HG03095 (cell line): Measurements from ENCODE around the gene PCDHA1.
"Not testable (repeated sequence)": the region's sequence is repeated elsewhere in the genome, so short reads cannot be mapped to it uniquely, and the experiment has no call there.

Experiments used
- ATAC-seq: cut with Tn5 transposase; IDR thresholded peaks from one replicate; pipeline ENCODE4 v1.9.1; 2021; ENCODE audit warnings: moderate library complexity; ENCODE audit not compliant: unreplicated experiment

The PCDHA1 gene

DNA sequence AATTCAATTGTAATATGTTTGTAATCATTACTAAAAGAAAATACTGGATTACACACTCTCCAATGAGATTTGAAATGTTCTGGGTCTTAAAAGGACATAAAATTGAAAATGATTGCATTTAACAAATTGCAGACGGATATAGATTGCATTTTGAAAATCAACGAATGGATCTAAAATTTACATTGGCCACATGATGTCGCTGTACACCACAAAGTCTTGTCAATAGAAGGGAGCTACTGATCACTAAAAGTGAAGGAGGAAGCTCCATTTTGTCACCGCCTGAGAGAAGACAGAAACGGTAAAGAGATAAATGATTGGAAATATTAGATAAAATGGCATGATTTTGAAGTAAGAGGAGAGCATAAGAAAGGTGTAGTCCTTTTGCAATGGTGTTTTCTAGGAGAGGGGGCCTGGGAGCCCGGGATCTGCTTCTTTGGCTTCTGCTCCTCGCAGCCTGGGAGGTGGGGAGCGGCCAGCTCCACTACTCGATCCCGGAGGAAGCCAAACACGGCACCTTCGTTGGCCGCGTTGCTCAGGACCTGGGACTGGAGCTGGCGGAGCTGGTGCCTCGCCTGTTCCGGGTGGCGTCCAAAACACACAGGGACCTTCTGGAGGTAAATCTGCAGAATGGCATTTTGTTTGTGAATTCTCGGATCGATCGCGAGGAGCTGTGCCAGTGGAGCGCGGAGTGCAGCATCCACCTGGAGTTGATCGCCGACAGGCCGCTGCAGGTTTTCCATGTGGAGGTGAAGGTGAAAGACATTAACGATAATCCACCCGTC, at the start of gene PCDHA1:
TSS of gene PCDHA1 (plus strand) at position 236 of the 782 bp plus-strand sequence.
- no peak for ATAC-seq

DNA sequence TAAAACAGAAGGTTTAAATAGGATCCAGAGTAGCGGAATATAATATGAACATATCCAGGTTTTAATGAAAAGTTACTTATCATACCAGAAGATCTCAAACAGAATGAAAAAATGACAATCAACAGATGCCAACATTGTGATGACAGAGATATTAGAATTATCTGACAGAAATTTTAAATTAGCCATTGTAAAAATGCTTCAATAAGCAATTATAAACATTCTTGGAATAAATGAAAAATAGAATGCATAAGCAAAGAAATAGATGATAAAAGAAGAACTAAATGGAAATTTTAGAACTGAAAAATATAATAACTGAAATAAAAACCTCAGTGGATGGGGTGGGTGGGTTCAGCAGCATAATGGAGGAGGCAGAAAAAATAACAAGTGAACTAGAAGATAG, 48.5 kb upstream of the PCDHA1 start:
- no peak for ATAC-seq

DNA sequence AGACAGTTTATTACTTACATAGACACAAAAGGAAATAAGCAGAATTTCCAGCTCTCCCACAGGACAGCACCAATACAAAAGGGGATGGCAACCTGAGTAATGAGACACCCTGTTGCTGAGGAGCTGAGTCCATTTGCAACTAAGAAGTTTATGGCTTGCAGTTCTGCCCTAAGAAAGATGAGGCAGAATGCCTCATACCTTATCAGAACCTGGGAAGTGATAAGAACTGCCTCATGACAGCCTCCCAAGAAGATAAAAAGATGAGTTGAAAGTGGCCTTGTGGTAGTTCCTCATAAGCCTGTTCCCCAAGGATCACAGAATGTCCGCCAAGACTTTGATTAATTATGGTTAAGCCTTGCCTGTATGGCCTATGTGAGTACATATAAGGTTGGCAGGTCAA, 44.0 kb upstream of the PCDHA1 start:
- no peak for ATAC-seq

DNA sequence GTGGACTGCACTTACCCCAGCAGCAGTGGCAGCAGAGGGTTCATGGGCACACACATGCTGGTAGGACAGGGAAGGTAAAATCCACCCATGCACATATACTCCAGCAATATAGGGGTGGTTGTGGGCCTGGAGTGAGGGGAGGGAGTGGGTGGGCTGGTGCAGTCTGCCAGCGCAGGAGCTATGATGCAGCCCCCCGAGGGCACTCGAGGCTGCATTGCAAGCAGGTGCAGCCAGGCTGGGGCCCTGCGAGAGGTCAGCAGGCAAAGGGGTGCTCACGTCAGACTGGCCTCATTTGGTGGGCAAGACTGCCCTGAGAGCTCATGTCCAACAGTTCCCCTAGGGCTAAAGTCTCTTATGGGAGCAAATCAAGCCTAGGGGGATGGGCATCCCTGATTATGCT, 32.4 kb upstream of the PCDHA1 start:
- ATAC-seq, result no peak

DNA sequence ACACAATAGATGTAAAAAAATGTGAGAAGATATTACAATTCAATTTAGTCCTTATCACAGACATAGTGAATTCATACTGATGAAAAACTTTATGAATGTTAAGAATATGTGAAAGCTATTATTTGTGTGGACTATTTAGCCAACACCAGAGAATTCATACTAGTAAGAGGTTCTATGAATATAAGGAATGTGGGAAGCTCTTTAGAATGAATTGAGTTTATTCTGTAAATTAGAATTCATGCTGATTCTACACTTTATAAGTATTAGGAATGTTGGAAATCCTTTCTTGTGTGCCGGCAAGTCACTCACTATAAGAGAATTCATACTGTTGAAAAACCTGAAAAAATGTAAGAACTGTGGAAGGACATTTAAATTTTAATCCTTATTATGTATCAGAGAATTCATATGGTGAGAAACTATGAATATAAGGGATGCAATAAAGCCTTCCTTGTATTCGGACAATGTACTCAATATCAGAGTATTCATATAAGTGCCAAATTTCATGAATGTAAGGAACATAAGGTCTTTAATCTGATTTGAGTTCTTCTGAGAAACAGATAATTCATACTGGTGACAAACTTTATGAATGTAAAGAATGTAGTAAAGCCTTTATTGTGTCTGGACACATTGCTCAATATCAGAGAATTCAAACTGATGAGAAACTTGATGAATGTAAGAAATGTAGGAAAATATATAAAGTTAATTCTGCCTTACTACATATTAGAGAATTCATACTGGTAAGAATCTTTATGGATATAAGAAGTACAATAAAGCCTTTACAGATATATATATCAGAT, 21.6 kb upstream of the PCDHA1 start:
- ATAC-seq, result no peak

DNA sequence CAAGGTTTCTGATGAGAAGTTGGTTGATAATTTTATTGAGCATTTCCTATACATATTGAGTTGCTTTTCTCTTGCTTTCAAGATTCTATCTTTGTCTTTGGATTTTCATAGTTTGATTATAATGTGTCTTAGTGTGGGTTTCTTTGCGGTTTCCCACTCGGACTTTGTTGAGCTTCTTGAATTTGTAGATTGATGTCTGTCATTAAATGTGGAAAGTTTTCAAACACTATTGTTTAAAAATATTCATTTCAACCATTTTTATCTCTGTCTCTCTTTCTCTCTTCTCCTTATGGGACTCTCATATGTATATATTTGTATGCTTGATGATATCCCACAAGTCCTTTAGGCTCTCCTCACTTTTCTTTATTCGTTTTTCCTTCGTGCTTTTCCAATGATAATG, 18.5 kb upstream of the PCDHA1 start:
- ATAC-seq, result no peak

DNA sequence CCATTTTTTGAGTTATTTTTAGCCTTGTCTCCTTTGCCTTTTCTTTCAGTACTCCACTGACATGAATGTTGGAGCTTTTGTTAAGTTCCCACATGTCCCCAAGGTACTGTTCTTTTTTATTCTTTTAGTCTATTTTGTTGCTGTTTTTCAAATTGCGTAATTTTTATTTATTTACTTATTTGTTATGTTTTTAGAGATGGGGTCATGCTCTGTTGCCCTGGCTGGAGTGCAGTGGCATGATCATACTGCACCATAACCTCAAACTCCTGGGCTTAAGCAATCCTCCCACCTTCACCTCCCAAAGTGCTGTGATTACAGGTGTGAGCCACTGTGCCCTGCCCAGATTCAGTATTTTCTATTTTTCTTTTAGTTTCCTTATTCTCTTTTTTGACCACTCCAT, 5.4 kb upstream of the PCDHA1 start:
- ATAC-seq, result no peak

DNA sequence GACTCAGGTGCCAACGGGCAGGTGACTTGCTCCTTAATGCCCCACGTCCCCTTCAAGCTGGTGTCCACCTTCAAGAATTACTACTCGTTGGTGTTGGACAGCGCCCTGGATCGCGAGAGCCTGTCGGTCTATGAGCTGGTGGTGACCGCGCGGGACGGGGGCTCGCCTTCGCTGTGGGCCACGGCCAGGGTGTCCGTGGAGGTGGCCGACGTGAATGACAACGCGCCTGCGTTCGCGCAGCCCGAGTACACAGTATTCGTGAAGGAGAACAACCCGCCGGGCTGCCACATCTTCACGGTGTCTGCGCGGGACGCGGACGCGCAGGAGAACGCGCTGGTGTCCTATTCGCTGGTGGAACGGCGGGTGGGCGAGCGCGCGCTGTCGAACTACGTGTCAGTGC, 1.5 kb downstream of the PCDHA1 start:
- ATAC-seq, result not testable (repeated sequence)

DNA sequence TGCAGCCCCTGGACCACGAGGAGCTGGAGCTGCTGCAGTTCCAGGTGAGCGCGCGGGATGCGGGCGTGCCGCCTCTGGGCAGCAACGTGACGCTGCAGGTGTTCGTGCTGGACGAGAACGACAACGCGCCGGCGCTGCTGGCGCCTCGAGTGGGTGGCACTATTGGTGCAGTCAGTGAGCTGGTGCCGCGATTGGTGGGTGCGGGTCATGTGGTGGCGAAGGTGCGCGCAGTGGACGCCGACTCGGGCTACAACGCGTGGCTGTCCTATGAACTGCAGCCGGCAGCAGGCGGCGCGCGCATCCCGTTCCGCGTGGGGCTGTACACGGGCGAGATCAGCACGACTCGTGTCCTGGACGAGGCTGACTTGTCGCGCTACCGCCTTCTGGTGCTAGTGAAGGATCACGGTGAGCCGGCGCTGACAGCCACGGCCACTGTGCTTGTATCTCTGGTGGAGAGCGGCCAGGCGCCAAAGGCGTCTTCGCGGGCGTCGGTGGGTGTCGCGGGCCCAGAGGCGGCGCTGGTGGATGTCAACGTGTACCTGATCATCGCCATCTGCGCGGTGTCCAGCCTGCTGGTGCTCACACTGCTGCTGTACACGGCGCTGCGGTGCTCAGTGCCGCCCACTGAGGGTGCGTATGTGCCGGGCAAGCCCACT, 2.0 kb downstream of the PCDHA1 start:
- not testable (repeated sequence) for ATAC-seq

DNA sequence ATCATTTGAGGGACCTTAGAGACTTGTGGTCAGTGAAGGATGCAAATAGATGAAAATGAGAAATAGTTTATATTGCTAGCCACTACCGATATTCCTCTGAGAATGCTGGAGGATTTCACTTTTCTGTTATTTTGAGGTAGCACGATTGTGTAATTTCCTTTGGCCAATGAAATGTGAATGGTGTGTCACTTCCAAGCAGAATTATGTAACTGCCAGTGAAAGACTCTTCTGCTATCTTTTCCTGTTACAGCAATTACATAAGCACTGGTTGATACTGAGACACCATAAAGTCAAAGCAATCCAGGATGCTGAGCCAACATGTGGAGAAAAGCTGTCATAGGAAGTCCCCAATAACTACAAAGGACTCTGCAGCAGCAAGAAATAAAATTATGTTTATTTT, 5.1 kb downstream of the PCDHA1 start:
- no peak for ATAC-seq

DNA sequence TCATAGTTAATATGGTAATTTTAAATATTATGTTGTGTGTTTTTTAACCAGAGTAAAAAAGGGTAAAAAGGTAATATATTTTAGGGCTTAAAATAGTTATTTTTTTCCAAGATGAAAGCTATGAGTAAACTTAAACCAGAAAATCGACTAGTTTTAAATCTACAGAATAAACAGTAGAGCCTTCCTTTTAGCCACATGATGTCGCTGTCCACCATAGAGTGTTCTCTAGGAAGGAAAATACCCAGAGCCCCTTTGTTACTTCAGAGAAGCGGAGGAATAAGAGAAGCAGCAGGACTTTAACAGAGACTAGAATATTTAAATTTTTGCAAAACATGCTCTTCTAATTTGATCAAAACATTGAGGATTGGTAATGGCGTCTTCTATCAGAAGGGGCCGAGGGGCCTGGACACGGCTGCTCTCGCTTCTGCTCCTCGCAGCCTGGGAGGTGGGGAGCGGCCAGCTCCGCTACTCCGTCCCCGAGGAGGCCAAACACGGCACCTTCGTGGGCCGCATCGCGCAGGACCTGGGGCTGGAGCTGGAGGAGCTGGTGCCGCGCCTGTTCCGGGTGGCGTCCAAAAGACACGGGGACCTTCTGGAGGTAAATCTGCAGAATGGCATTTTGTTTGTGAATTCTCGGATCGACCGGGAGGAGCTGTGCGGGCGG, 8.8 kb downstream of the PCDHA1 start, which contains the start of gene PCDHA2:
TSS of gene PCDHA2 (plus strand) at position 258 of the 664 bp plus-strand sequence.
- no peak for ATAC-seq

DNA sequence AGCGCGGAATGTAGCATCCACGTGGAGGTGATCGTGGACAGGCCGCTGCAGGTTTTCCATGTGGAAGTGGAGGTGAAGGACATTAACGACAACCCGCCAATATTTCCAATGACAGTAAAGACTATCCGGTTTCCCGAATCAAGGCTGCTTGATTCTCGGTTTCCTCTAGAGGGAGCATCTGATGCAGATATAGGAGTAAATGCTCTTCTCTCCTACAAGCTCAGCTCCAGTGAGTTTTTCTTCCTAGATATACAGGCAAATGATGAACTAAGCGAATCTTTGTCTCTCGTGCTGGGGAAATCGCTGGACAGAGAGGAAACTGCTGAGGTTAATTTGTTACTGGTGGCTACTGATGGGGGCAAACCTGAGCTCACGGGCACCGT, 9.3 kb downstream of the PCDHA1 start:
- no peak for ATAC-seq

DNA sequence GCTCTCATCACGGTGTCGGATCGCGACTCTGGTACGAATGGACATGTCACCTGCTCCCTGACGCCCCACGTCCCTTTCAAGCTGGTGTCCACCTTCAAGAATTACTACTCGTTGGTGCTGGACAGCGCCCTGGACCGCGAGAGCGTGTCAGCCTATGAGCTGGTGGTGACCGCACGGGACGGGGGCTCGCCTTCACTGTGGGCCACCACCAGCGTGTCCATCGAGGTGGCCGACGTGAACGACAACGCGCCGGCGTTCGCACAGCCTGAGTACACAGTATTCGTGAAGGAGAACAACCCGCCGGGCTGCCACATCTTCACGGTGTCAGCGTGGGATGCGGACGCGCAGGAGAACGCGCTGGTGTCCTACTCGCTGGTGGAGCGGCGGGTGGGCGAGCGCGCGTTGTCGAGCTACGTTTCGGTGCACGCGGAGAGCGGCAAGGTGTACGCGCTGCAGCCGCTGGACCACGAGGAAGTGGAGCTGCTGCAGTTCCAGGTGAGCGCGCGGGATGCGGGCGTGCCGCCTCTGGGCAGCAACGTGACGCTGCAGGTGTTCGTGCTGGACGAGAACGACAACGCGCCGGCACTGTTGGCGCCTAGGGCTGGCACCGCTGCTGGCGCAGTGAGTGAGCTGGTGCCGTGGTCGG, 10.3 kb downstream of the PCDHA1 start:
- ATAC-seq, result not testable (repeated sequence)

DNA sequence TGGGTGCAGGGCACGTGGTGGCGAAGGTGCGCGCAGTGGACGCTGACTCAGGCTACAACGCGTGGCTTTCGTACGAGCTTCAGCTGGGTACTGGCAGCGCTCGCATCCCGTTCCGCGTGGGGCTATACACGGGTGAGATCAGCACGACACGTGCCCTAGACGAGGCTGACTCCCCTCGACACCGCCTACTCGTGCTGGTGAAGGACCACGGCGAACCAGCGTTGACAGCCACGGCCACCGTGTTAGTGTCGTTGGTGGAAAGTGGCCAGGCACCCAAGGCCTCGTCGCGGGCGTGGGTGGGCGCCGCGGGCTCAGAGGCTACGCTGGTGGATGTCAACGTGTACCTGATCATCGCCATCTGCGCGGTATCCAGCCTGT, 10.8 kb downstream of the PCDHA1 start:
- no peak for ATAC-seq

DNA sequence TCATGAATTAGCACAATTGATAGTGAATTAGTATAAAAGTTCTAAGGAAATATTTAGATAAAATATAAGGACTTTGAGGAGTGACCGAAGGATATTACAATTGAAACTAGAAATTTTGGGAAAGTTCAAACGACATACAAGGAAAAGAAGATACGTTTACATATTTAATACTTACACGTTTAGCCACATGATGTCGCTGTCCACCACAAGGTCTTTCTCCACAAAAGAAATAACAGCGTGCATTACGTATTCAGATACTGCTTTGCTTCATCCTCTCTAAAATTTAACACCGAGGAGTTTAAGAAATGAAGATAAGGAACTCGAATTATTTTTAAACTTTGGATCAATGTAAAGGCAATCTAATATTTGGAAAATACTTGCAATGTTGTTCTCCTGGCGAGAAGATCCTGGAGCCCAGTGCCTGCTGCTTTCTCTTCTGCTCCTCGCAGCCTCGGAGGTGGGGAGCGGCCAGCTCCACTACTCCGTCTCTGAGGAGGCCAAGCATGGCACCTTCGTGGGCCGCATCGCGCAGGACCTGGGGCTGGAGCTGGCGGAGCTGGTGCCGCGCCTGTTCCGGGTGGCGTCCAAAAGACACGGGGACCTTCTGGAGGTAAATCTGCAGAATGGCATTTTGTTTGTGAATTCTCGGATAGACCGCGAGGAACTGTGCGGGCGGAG, 15.0 kb downstream of the PCDHA1 start, which contains the start of gene PCDHA3:
TSS of gene PCDHA3 (plus strand) at position 242 of the 678 bp plus-strand sequence.
- no peak for ATAC-seq

DNA sequence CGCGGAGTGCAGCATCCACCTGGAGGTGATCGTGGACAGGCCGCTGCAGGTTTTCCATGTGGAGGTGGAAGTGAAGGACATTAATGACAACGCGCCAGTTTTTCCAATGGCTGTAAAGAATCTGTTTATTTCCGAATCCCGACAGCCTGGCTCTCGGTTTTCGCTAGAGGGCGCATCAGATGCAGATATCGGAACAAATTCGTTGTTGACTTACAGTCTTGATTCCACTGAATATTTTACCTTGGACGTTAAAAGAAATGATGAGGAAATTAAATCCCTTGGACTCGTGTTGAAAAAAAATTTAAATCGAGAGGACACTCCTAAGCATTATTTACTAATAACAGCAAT, 15.5 kb downstream of the PCDHA1 start:
- no peak for ATAC-seq

DNA sequence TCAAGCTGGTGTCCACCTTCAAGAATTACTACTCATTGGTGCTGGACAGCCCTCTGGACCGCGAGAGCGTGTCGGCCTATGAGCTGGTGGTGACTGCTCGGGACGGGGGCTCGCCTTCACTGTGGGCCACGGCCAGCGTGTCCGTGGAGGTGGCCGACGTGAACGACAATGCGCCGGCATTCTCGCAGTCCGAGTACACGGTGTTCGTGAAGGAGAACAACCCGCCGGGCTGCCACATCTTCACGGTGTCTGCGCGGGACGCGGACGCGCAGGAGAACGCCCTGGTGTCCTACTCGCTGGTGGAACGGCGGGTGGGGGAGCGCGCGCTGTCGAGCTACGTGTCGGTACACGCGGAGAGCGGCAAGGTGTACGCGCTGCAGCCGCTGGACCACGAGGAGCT, 16.4 kb downstream of the PCDHA1 start:
- ATAC-seq, result not testable (repeated sequence)

DNA sequence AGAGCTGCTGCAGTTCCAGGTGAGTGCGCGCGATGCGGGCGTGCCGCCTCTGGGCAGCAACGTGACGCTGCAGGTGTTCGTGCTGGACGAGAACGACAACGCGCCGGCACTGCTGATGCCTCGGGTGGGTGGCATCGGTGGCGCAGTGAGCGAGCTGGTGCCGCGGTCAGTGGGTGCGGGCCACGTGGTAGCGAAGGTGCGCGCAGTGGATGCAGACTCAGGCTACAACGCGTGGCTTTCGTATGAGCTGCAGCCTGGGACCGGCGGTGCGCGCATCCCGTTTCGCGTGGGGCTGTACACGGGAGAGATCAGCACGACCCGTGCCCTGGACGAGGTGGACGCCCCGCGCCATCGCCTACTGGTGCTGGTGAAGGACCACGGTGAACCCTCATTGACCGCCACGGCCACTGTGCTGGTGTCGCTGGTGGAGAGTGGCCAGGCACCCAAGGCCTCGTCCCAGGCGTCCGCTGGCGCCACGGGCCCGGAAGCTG, 16.9 kb downstream of the PCDHA1 start:
- no peak for ATAC-seq

DNA sequence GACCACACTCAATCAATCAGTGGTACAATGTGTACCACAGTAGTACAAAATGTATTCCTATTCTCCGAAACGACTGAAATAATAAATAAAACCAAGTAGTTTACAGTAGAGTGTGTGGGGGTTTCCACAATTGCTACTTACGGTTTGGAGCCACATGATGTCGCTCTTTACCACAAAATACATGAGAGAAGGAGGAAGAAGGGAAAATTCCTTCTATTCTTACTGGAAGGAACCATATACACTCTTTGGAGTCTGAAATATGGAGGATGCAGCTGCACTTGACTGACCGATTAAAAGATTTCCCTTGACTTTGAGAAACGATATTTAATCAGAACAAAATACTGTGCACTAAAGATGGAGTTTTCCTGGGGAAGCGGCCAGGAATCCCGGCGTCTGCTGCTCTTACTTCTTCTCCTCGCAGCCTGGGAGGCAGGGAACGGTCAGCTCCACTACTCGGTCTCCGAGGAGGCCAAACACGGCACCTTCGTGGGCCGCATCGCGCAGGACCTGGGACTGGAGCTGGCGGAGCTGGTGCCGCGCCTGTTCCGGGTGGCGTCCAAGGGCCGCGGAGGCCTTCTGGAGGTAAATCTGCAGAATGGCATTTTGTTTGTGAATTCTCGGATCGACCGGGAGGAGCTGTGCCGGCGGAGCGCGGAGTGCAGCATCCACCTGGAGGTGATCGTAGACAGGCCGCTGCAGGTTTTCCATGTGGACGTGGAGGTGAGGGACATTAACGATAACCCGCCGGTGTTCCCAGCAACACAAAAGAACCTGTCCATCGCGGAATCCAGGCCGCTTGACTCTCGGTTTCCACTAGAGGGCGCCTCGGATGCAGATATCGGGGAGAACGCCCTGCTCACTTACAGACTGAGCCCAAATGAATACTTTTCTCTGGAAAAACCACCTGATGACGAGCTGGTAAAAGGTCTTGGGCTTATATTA, 21.2 kb downstream of the PCDHA1 start, which contains the start of gene PCDHA4:
TSS of gene PCDHA4 (plus strand) at position 235 of the 942 bp plus-strand sequence.
- no peak for ATAC-seq
